Parathyroid adenoma (tissue), 2 donors: Measurements from ENCODE around the gene ZSCAN4.

Experiments used
- H2AFZ ChIP-seq: fragments of 300-600 bp; sonication (generic); one replicate; pipeline ENCODE4 v1.7.0; 2017; ENCODE audit warnings: antibody characterized with exemption, mild to moderate bottlenecking
- H3K27ac ChIP-seq: fragments of 300-600 bp; sonication (generic); one replicate; pipeline ENCODE4 v1.7.0; 2017
- H3K27me3 ChIP-seq: fragments of 300-600 bp; sonication (generic); one replicate; pipeline ENCODE4 v1.7.0; 2017; ENCODE audit warnings: low read length; ENCODE audit not compliant: control insufficient read depth, insufficient read depth
- H3K36me3 ChIP-seq: fragments of 300-600 bp; sonication (generic); one replicate; pipeline ENCODE4 v1.7.0; 2017; ENCODE audit warnings: low read length; ENCODE audit not compliant: control insufficient read depth, insufficient read depth
- H3K4me1 ChIP-seq: fragments of 300-600 bp; sonication (generic); one replicate; pipeline ENCODE4 v1.7.0; 2017; ENCODE audit warnings: control low read depth
- H3K4me2 ChIP-seq: fragments of 300-600 bp; sonication (generic); one replicate; pipeline ENCODE4 v1.7.0; 2017; ENCODE audit warnings: low read length
- H3K4me3 ChIP-seq: fragments of 300-600 bp; sonication (generic); one replicate; pipeline ENCODE4 v1.7.0; 2017; ENCODE audit warnings: low read depth, low read length
- H3K79me2 ChIP-seq: fragments of 300-600 bp; sonication (generic); one replicate; pipeline ENCODE4 v1.7.0; 2017; ENCODE audit warnings: control low read depth
- H3K9ac ChIP-seq: fragments of 300-600 bp; sonication (generic); one replicate; pipeline ENCODE4 v1.7.0; 2017; ENCODE audit warnings: mild to moderate bottlenecking
- H3K9me3 ChIP-seq: fragments of 300-600 bp; sonication (generic); one replicate; pipeline ENCODE4 v1.7.0; 2017; ENCODE audit warnings: low read length; ENCODE audit not compliant: control insufficient read depth
- CTCF ChIP-seq: fragments of 300-600 bp; sonication (generic); IDR thresholded peaks from one replicate; pipeline ENCODE4 v1.7.0; 2017; ENCODE audit warnings: antibody characterized with exemption, mild to moderate bottlenecking
- donor health status: primary hyperparathyroidism.

The ZSCAN4 gene

GRCh38 chr19:57672466-57672865 lies 3.7 kb downstream of the ZSCAN4 start:
- Histone ChIP-seq H3K9me3 (no peaks in the 10 kb centered on the region), H3K4me1 (no peaks in the 10 kb centered on the region), H3K4me3 (no peak overlapping the region), H2AFZ (no peak overlapping the region), H3K36me3 (no peaks in the 10 kb centered on the region), H3K79me2 (no peaks in the 10 kb centered on the region), H3K27me3 (no peaks in the 10 kb centered on the region), H3K4me2 (no peak overlapping the region), H3K9ac (no peak overlapping the region), H3K27ac (no peak overlapping the region)
- TF ChIP-seq CTCF, result no peak

GRCh38 chr19:57675881-57676280 lies 7.1 kb downstream of the ZSCAN4 start:
- Histone ChIP-seq H3K27me3 (no peaks in the 10 kb centered on the region), H3K9me3 (no peaks in the 10 kb centered on the region), H3K4me2 (no peak overlapping the region), H3K36me3 (no peaks in the 10 kb centered on the region), H3K79me2 (no peaks in the 10 kb centered on the region), H3K4me3 (no peak overlapping the region), H3K9ac (no peak overlapping the region), H2AFZ (no peak overlapping the region), H3K27ac (no peak overlapping the region), H3K4me1 (no peaks in the 10 kb centered on the region)
- TF ChIP-seq CTCF, result no peak

GRCh38 chr19:57682226-57682766 lies 13.6 kb downstream of the ZSCAN4 start:
- no peak overlapping the region for H3K9ac ChIP-seq
- H3K4me2 ChIP-seq, result peak overlapping the region; percentile 95
- no peaks in the 10 kb centered on the region for H3K9me3 ChIP-seq
- H3K79me2 ChIP-seq, result peaks cover 47% of the 10 kb centered on the region
- no peaks in the 10 kb centered on the region for H3K27me3 ChIP-seq
- peaks cover 15% of the 10 kb centered on the region for H3K4me1 ChIP-seq
- H3K36me3 ChIP-seq, result no peaks in the 10 kb centered on the region
- TF ChIP-seq CTCF, result no peak
- H2AFZ ChIP-seq, result peak overlapping the region; percentile 96
- peak overlapping the region; percentile 60 for H3K27ac ChIP-seq
- H3K4me3 ChIP-seq, result peak overlapping the region; percentile 96

GRCh38 chr19:57686727-57687126 lies 18.0 kb downstream of the ZSCAN4 start:
- Histone ChIP-seq H3K27me3 (no peaks in the 10 kb centered on the region), H3K4me3 (no peak overlapping the region), H3K27ac (no peak overlapping the region), H3K9ac (no peak overlapping the region), H3K79me2 (peaks cover 71% of the 10 kb centered on the region), H2AFZ (no peak overlapping the region), H3K9me3 (no peaks in the 10 kb centered on the region), H3K4me1 (peaks cover 15% of the 10 kb centered on the region), H3K4me2 (no peak overlapping the region), H3K36me3 (no peaks in the 10 kb centered on the region)
- TF ChIP-seq CTCF, result no peak

- Histone ChIP-seq H3K4me1 (peaks cover 15% of the 10 kb centered on the region), H3K27me3 (no peaks in the 10 kb centered on the region), H3K4me2 (no peak overlapping the region), H3K27ac (no peak overlapping the region), H3K36me3 (no peaks in the 10 kb centered on the region), H3K79me2 (peaks cover 64% of the 10 kb centered on the region), H3K9me3 (no peaks in the 10 kb centered on the region), H3K4me3 (no peak overlapping the region), H2AFZ (no peak overlapping the region), H3K9ac (no peak overlapping the region)
- no peak for TF ChIP-seq CTCF
Measured at GRCh38 chr19:57687363-57688010, 18.8 kb downstream of the ZSCAN4 start.
